HG03521 (cell line): ENCODE data around the gene CYP26B1.

ENCODE experiments used
- ATAC-seq: cut with Tn5 transposase; IDR thresholded peaks from one replicate; pipeline ENCODE4 v1.9.1; 2021; ENCODE audit warnings: mild to moderate bottlenecking, moderate library complexity; ENCODE audit not compliant: unreplicated experiment

The CYP26B1 gene

DNA sequence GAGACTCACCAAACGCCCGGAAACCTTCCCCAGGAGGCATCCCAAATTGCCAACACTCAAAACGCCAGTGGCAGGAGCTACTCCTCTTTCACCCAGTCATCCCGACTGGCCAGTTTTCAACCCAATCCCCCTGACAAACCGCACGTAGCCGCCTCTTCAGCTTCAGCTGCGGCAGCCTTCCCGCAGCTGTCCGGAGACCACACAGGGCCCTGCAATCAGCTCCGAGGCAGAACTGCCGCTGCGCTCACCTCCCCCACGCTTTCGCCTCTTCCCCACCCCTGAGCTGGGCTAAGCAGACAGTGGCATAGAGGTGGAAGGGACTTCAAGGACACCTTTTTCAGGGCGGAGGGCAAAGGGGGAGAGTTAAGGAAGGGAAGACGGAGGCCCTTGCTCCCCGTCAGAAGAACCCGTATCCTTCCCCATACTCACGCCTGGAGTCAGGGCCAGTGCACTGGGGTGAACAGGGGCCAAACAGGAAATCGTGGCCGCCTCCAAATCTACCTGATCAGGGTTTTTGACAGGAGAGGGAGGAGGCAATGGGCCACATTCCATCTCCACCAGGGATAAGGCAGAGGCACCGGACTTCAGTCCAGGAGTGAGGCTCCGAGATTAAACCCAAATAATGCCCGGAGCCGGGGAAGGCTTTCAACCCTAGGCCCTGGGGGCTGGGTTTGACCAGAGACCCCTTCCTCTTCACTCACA is 16.9 kb downstream of the CYP26B1 start:
- ATAC-seq: no peak

DNA sequence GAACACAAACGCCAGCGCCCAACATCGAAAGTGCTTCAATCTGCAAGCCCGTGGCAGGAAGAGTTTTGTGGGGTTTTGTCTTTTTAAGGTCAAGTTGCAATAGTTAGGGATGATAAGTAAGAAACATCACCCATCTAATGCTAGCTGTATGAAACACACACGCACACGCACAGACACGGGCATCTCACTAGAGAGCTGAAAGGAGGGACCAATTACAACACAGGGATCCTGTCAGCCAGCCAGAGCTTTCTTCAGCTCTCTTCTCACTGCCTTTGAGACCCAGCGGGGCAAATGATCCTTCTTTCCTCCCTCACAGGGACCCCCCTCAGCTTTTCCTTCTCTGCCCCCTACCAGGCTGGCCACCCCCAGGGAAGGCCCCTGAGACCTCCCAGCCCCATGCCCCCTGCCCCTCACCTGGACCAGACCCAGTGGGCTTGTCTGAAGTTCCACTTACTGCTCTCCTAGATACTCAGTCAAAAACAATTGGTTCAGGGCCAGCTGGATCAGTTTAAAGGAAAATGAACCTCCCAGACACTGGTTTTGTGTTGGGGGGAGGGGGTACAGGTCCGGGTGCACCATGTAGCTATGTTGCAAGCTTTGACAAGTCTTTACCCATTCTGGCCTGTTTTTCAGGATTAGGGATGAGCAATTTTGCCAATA is 17.9 kb downstream of the CYP26B1 start:
- ATAC-seq: no peak

DNA sequence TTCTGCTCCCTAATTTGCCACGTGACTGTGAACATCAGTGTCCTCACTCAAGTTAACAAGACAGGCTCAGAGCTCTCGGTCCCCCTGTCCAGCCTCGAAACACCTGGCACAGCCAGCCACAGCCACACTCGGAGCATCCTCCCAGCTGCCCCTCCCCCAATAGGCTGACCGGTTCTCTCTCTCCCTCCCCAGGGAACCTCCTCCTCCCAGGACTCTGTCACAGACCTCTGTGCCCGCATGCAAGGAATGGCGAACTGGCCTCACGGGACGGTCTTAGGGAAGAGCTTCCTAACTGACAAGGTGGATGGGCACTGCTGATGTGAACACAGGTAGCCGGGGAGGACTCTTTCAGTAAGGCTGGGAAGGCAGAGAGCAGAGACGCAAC is 18.8 kb downstream of the CYP26B1 start:
- ATAC-seq: no peak

DNA sequence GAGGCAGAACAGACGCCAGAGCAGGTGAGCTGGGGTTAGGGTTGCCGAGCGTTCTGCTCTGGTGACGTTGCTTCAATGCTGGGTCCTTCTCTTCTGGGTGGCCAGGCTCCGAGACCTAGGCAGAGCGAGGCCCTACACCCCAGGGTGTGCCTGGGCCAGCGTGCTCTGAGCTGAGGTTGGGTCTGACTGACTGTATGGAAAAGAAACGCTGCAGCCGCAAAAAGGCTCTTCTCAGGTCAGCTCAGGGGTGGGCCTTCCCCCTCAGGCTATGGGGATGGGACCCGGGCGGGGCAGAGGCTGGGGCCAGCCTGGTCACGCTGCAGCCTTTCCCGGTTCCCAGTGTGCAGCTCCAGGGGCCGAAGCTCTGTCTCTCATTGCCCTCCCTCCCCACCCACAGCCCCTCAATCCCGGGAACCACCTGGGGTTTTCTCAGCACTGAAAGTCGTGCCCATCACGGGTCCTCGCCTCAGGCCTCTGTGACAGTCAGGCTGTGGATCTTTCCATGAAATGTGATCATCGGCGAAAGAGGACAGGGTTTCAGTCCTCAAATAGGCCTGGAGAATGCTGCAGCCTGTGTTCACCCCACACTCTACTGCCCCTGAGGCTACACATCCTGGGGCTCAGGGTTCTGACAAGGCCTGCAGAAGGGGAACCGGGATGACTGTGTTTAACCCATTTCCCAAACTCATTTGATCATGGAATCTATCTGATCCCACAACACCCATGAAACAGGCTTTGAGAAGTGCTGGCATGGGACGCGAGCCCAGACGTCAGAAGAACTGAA is 19.4 kb downstream of the CYP26B1 start:
- ATAC-seq: no peak

DNA sequence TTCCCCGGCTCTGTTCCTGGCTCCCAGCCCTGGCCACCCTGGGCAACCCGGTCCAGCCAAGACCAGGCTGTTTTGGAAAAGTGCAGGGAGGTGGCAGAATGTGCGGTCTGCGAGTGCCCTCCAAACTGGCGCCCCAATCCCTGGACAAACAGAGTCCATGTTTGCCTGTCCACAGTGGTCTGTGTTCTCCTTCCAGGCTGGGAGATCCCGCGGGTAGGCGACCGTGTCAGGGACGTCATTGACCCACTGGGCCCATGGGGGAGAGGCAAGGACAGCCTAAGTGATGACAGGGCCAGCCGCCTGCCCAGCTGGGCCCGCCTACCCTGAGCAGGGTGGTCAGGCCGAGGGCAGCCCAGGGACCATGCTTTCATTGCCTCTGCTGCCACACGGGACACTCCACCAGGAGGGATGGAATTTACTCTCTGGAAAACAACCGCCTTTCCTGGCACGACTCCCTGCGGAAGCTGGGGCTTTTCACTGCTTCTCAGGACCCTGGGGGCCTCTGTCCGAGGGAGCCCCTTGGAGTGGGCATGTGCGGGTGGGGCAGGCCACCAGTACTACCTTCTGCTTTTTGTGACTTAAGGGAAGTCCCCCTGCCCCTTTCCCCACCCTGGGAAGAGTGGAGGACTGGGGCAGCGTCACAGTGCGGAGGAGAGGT is 20.1 kb downstream of the CYP26B1 start:
- ATAC-seq: no peak

DNA sequence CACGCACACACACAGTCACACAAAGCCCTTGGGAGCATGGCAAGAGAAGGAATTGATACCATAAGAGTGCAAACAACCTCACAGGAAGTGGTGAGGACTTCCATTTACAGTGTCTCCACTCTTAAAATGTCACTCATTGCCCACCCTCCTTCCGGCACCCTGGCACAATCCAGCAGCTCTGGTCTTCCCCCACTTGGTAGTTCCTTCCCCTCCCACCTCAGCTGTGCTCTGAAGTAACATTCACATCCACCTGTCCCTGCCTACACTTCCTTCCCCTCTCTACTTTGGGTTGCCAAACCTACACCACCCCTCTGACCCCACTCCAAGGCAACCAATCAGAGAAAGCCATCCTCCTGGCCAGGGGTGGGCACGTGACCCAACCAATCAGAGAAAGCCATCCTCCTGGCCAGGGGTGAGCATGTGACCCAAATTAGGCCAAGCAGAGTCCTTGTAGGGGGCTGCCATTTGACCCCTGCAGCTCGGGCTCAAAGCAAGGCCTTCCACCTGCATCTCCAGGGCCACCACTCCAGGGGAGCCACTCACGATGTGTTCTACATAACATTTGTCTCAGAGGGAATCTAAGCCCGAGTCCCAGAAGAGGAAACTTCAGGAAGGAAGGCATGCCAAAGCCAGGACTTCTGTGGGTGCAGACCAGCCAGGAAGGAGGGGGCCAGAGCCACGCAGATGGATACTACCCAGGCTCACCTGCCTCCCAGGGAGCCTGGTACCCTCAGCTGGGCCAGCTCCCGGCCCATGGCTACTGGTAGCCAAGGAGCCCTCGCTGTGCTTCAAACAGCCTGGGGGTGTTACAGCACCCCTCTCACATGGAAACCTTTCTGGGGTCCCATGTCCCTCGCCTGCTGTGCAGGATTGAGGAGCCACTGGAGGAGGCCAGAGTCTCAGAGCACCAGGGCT is 21.2 kb downstream of the CYP26B1 start:
- no peak for ATAC-seq

DNA sequence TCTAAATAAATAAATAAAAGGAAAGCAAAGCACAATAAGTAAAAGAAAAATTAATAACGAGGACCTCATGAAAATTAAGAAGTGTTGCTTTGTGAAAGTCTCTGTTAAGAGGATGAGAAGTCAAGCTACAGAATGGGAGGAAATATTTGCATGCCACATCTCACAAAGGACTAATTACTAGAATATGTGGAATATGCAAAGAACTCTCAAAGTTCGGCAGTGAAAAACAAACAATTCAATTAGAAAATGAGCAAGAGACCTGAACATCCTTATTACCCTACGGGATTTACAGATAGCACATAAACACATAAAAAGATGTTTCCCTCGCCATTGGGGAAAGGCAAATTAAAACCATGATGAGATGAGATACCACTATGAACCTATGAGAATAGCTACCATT is 23.3 kb downstream of the CYP26B1 start:
- ATAC-seq: no peak

DNA sequence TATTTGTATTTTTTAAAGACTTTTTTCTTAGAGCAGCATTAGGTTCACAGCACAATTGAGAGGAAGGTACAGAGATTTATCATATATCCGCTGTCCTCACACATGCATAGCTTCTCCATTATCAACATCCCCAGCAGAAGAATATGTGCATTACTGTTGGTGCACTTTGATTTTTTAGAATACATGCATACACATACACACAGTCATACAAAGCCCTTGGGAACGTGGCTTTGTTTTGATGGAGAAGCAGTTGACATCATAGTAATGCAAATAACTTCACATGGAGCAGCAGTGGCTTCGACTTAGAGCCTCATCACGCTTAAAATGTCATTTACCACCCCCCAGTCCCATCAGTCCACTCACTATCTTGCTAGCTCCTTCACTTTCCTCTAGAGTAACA is 26.5 kb downstream of the CYP26B1 start:
- no peak for ATAC-seq

DNA sequence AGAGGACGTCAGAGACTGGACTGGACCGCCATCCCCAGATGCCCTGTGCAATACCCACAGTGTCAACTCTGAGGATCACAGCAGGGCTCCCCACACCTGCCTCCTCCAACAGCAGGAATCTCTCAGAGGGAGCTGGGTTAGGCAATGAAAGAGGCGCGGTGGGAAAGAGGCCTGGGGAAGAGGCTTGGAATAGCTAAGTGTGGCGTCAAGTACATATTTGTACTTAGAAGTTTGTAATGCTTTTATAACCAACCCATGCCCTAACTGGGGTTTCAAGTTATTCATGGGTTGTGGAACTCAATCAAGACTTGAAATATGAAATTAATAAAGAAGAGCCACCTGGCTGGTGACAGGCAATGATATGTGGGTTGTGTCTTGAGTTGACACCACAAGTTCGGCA is 28.7 kb downstream of the CYP26B1 start:
- ATAC-seq: no peak

DNA sequence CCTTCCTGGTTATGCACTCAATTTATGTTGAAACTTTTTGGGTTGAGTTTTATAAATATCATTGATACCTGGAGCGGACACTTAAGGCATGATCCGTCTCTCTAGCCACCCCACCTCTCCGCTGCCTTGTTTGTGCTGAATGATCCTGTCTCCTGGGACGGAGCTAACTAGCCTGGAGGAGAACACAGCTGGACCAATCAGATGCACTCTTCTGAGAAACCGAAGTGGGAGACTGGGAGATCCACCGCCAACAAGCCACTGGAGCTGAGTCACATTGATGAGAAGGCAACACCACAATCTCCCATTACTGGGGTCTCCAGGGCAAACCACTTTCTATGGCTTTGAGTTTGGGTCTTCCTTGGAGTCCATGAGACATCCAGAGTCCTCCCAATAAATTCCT is 29.3 kb downstream of the CYP26B1 start:
- no peak for ATAC-seq

DNA sequence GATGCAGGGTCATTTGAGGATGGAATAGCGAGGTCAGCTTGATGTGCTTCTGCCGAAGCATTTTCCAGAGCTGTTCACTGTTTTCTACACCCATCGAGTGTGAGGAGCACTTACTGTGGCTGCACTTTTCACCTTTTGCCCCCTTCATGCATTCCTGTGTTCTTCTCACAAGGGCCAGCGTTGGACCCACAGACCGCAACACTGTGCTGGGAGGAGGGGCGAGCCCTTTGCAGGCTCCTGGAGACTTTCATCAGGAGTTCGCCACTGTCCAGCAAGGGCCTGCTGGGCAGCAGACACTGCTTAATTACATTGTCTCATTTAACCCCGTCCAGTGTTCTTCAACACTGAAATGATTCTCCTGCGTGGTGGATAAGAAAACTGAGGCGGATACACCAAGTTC is 29.9 kb downstream of the CYP26B1 start:
- ATAC-seq: no peak

DNA sequence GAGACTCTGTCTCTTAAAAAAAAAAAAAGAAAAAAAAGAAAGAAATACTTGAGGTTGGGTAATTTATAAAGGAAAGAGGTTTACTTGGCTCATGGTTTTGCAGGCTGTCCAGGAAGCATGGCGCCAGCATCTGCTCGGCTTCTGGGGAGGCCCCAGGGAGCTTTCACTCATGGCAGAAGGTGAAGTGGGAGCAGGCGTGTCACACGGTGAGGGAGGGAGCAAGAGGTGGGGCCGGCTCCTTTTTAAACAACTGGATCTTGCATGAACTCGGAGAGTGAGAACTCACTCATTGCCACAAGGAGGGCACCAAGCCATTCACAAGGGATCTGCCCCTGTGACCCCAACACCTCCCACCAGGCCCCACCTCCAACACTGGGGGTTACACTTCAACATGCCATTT is 30.6 kb downstream of the CYP26B1 start:
- ATAC-seq: no peak

DNA sequence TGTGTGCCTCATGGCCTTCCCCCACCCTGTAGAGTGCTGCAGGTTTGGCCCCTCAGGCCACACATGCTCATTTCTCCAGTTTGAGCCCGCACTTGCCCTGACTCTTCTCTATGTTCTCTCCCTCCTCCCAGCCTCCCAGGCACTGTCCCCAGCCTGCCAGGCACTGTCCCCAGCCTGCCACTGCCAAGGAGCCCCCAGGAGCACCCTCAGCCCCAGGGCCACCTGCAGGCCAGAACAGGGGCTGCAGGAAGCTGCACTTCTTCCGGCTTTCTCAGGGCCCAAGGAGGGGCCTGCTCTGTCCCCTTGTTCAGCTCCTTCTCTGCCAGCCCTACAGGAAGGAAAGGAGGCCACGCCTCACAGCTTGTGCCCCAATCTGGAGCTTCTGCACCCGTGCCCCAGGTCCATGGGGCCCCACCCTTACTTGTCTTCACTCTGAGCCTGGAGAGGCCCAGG is 31.6 kb downstream of the CYP26B1 start:
- ATAC-seq: no peak

DNA sequence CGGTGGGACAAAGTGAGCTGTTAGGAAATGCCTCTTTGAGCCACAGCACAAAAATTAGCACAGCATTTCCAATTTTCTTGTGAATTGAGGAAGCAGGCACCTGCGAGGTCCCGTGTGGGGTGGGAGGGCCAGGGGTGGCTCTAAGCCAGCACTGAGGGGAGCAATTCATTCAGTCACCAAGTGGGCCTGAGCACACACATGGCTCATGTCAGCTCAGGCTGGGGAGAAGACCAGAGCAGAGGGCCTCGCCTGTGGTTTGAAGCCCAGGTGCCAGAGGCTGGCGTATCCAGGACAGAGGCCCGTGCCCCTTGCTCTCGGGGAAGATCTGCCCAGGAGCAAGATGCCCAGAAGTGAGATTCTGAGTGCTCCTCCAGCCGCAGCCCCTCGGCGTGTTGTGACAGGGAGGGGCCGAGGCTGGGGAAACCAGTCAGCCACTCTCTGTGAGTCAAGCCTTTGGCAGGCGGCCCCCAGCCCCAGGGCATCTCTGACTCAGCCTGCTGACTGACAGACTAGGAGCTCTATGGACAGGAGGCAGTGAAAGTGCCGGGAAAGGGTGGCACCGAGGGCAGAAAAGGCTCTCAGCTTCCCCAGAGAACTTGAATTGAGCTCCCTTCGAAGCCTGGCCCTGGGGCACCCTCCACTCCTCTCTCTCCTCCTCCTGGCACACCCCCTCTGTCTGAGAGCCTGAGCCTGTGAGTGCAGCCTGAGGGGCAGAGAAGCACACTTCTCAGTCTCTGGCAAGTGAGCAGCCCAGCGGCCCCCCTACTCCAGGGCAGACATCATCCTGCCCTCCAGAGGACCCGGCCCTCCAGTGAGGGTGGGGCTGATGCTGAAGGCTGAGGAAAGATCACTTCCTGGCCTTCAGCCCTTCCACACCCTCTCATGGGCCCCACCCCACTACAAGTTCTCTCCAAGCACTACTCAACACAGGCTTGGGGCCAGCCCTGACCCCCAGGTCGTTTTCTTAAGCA is 32.3 kb downstream of the CYP26B1 start:
- ATAC-seq: no peak

DNA sequence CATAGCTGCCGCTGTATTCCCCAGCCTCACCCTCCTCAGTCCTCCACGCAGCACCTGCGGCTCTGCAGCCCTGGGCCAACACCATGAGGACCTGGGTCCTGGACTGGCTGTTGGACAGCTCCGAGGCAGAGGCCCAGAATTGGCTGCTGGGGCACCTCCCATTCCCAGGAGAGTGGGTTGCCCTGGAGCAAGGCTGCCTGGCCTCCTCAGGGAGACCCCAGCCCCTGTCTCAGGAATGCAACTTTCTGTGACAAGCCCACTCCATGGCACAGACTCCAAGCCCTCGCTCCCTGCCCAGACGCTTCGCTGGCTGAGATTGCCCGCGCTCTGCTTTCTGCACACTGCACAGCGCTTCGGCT is 33.0 kb downstream of the CYP26B1 start:
- no peak for ATAC-seq

DNA sequence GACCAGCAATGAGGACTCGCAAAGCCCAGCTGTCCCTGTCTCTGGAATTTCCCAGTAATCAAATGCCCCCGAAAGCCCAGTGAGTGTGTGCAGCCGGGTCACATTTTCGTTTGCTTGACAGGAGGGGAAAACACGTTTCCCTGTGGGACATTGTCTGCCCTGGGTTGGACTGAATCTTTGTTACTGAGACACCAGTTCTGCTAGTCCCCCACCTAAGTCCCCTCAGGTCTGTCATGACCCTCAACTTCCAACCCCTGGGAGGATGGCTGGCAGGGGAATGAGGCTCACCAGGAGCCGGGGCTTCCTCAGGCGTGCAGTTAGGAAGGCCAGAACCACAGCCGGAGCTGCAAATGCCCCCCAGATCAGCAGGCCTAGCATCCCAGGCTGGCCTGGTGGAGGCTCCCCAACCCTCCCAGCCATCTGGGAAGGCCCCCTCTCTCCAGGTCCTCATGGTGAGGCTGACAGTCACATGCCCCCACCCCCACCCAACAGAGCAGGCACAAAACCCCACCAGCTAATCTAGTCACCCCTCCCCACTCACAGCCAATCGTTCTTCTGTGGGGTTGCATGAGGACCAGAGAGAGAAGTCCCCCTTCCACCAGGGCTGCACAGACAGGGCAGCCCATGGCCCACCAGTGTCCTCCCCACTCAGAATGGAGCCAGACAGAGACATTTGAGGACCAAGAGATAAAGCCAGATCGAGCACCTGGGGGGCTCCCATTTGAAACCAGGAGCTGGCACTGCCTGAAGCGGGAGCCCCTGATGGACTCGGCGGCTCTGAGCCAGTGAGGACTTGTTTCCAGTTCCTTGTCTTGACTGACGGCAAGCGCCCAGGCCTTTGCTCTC is 33.6 kb downstream of the CYP26B1 start:
- ATAC-seq: no peak

DNA sequence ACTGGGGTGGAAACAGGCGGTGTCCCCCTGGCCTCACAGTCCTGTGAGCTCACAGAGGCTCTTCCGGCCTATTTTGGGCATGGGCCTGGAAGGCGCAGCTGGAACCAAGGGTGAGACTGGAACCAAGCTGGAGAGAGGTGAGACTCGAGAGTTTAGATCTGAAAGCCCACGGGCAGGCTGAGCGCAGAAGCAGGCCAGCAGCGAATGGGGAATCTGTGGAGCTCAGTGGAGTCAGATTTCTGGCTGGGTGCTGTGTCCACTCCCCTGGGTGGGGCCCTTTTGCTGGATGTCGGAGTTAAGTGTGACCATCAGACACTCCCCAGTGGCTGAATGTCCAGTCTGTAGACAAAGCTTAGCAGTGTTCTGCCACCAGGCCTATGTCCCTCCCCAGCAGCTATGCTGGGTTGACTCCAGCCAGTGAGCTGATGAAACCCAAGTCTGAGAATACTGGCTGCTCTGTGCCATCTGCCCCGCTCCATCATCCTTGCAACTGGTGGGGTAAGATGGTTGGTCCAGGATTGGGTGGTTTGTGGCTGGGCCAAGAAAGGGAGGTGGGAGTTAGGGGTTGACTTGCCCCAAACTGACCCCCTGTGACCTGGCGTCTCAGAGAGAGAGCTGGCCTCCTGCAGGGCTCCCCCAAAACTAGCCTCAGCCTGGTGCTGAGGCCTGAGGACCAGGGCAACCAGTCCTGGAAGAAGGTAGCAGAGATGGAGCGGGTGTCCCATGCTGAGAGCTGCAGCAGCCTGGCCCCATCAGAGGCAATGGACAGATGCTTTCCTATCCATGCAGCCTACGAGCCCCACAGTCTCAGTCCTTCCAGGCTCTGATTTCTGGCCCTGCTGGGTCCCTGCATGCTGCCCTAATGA is 34.4 kb downstream of the CYP26B1 start:
- no peak for ATAC-seq

DNA sequence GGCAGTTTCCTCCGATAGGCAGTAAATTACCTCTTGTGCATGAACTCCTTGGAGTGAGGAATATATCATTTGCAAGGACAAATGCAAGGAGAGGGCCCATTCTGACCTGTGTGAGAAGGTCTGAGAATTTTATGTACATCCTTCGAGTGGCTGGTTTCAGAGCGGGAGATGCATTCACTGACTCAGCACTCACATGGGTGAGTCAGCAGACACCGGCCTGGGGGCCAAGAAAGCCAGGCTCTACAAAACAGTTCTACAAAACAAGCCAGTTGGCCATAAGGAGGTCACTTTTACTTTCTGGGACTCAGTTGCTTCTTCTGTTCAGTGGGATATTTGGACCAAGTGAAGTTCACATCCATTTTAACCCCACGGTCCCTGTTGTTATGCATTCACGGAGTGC is 35.3 kb downstream of the CYP26B1 start:
- no peak for ATAC-seq
